ENCODE measurements around the gene FXYD5. TPM values are rescaled to one million over a fixed set of nuclear protein-coding genes. Genes with fewer than 3 reads are reported as not detected.

The FXYD5 gene
- total RNA-seq, 1 experiment from 2014 or later, result 181 TPM

GRCh38 chr19:35214766-35215422 lies 60.4 kb downstream of the FXYD5 start:
- H3K4me3 ChIP-seq, result no peak overlapping the region
- peaks cover 42% of the 10 kb centered on the region for H3F3A ChIP-seq (ENCODE audit: insufficient read depth, low read depth)
- no peaks in the 10 kb centered on the region for H3K27me3 ChIP-seq (ENCODE audit: insufficient read depth, low read depth)
- H3K79me2 ChIP-seq (ENCODE audit: low read depth), result no peaks in the 10 kb centered on the region
- intact Hi-C loops (cut with micrococcal nuclease; ENCODE audit: unreplicated experiment), result loop anchor here (2.0 kb wide), 1 partner anchor 46 kb away; no protein-coding TSS in a partner anchor
- POLR2A ChIA-PET (ENCODE audit: unreplicated experiment), result interaction anchor here (0.5 kb wide), 1 partner anchor 53 kb away, joined by 4 read pairs; no protein-coding TSS in a partner anchor
- BruUV-seq (replicated peaks), result no TSS peak
- no peaks in the 10 kb centered on the region for H3K36me3 ChIP-seq (ENCODE audit: low read depth)
- H3K9me2 ChIP-seq (ENCODE audit: insufficient read depth), result no peaks in the 10 kb centered on the region
- CTCF ChIA-PET, result no interaction called here
- DNase-seq, result no peak
- peak overlapping the region; percentile 84 for H3K27ac ChIP-seq
- TF ChIP-seq EZH2 (IDR thresholded peaks at IDR 0.05; ENCODE audit: low read depth), result no peak
- no peak for TF ChIP-seq CTCF (conservative IDR thresholded peaks at IDR 0.05)
- H3K4me1 ChIP-seq (replicated peaks; ENCODE audit: insufficient read depth), result peaks cover 34% of the 10 kb centered on the region
- H4K20me1 ChIP-seq (ENCODE audit: insufficient read depth), result no peaks in the 10 kb centered on the region
- H2AFZ ChIP-seq, result no peak overlapping the region
- peak overlapping the region; percentile 67 for H3K4me2 ChIP-seq
- peaks cover 5% of the 10 kb centered on the region; the same call in 1 of the 2 replicates for H3K9me3 ChIP-seq (ENCODE audit: insufficient read depth, low read depth)

- POLR2A ChIA-PET (ENCODE audit: unreplicated experiment), result no interaction called here
- H2AFZ ChIP-seq, result no peak overlapping the region
- no peak for DNase-seq
Measured at GRCh38 chr19:35216016-35216832, 61.7 kb downstream of the FXYD5 start.

More at GRCh38 chr19:35216016-35216832, 61.7 kb downstream of the FXYD5 start:
- H3K36me3 ChIP-seq (ENCODE audit: low read depth), result no peaks in the 10 kb centered on the region
- no peak overlapping the region for H3K4me2 ChIP-seq
- intact Hi-C loops (cut with micrococcal nuclease; ENCODE audit: unreplicated experiment), result loop anchor here (2.0 kb wide), 1 partner anchor 73 kb away; the partner anchor contains the start of gene FXYD7
- H4K20me1 ChIP-seq (ENCODE audit: insufficient read depth), result no peaks in the 10 kb centered on the region
- H3K27me3 ChIP-seq (ENCODE audit: insufficient read depth, low read depth), result no peaks in the 10 kb centered on the region
- H3K9me3 ChIP-seq (ENCODE audit: insufficient read depth, low read depth), result peaks cover 5% of the 10 kb centered on the region; the same call in 1 of the 2 replicates
- no peaks in the 10 kb centered on the region for H3K79me2 ChIP-seq (ENCODE audit: low read depth)
- no TSS peak for BruUV-seq (replicated peaks)
- no peak overlapping the region for H3K4me3 ChIP-seq
- H3K4me1 ChIP-seq (replicated peaks; ENCODE audit: insufficient read depth), result peaks cover 34% of the 10 kb centered on the region
- H3K9me2 ChIP-seq (ENCODE audit: insufficient read depth), result no peaks in the 10 kb centered on the region
- TF ChIP-seq CTCF (conservative IDR thresholded peaks at IDR 0.05) (no peak), EZH2 (IDR thresholded peaks at IDR 0.05; ENCODE audit: low read depth) (no peak)
- no peak overlapping the region for H3K27ac ChIP-seq
- H3F3A ChIP-seq (ENCODE audit: insufficient read depth, low read depth), result peaks cover 33% of the 10 kb centered on the region
- CTCF ChIA-PET, result interaction anchor here (0.6 kb wide), 1 partner anchor 68 kb away, joined by 7 read pairs; no protein-coding TSS in a partner anchor

Measured in PC-9 (cell line).